ENCODE data around the gene SEC24B.
"Not testable (repeated sequence)": the region's sequence is repeated elsewhere in the genome, so short reads cannot be mapped to it uniquely, and the experiment has no call there.

The SEC24B gene

DNA sequence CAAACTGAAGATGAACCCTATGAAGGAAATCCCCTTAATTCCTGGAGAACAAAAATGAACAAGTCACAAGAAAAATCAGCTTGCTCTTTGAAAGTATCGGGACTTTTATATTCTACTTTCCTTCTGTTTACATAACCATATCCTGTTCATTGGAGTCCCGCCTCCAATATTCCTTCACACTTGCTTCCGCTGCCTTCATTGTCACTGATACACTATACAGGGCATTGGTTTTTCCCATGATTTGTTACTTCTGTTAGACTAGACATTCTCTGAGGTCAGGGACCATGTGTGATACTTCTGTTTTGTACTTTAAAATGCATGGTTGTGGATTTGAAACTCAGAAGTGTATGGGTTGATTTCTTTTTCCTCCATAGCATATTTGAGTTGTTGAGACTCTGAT is 145.2 kb downstream of the SEC24B start:
- DNase-seq (ENCODE audit: low spot score): no peak

DNA sequence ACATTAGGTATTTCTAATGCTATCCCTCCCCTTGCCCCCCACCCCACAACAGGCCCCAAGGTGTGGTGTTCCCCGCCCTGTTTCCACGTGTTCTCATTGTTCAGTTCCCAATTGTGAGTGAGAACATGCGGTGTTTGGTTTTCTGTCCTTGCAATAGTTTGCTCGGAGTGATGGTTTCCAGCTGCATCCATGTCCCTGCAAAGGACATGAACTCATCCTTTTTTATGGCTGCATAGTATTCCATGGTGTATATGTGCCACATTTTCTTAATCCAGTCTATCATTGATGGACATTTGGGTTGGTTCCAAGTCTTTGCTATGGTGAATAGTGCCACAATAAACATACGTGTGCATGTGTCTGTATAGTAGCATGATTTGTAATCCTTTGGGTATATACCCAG is 146.4 kb downstream of the SEC24B start:
- DNase-seq (ENCODE audit: low spot score): not testable (repeated sequence)

DNA sequence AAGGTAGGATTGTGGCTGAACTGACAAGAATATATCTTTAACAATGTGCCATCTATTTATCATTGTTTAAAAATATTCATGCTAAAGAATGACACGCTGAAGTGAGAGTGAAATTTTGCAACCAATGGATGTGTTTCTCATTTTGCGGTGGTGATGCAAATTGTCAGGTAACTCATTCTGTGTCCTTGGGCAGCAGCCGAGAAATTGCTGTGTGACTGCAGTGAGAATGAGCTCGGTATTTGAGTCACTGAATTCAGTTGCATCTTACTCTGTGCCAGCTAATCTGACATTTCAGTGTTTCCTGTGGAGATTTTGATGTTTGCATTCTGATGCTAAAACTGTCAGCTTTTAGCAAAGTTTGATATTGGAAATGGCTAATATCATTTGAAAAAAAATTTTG is 154.6 kb downstream of the SEC24B start:
- DNase-seq (ENCODE audit: low spot score): no peak

DNA sequence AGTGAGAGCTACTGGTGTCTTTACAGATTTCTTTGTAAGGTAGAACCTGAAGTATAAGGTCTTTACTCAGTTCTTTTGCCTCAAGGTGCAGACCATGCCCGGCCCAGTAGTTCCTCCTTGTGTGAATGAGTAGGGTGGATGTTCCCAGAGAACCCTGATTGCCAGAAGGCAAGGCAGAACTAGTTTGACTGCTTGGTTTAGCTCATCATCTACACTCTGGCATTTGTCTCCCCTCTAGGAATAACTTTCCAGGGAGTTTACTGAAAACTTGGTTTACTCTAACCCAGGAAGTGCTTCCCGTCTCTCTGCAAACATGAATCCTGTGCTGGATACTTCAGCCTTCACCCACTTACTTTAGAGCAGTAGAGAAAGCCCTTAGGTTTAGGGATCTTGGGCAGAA is 155.5 kb downstream of the SEC24B start:
- no peak for DNase-seq (ENCODE audit: low spot score)

- DNase-seq (ENCODE audit: low spot score): no peak
Observed at GRCh38 chr4:109589605-109590004, 156.0 kb downstream of the SEC24B start.

All from AG08396 (cell line).